Stomach smooth muscle (tissue), 2 donors: ENCODE results near the gene SMTNL1.
A peak's percentile ranks its signal among the peaks of the same experiment; 100 is the strongest.
"Not testable (repeated sequence)": the region's sequence is repeated elsewhere in the genome, so short reads cannot be mapped to it uniquely, and the experiment has no call there.

Source experiments
- H3K27ac ChIP-seq: one replicate; pipeline ENCODE4 v1.7.0; 2013; ENCODE audit warnings: mild to moderate bottlenecking, low read length, inconsistent platforms
- H3K27me3 ChIP-seq, 2 donors: one replicate each; pipeline ENCODE4 v1.7.0; 2013; ENCODE audit warnings: low read length in 2 of 2; ENCODE audit not compliant: insufficient read depth in 2 of 2, control insufficient read depth in 1 of 2
- H3K36me3 ChIP-seq, 2 donors: one replicate each; pipeline ENCODE4 v1.7.0; 2013; ENCODE audit warnings: low read length in 2 of 2; ENCODE audit not compliant: control insufficient read depth in 2 of 2, insufficient read depth in 2 of 2
- H3K4me1 ChIP-seq: one replicate; pipeline ENCODE4 v1.7.0; 2013; ENCODE audit warnings: low read length; ENCODE audit not compliant: control insufficient read depth, insufficient read depth
- H3K4me3 ChIP-seq, 2 donors: one replicate each; pipeline ENCODE4 v1.7.0; 2013; ENCODE audit warnings: low read length in 2 of 2
- H3K9ac ChIP-seq, 2 donors: one replicate each; pipeline ENCODE4 v1.7.0; 2013; ENCODE audit warnings: low read length in 2 of 2, mild to moderate bottlenecking in 1 of 2
- H3K9me3 ChIP-seq, 2 donors: one replicate each; pipeline ENCODE4 v1.7.0; 2013; ENCODE audit warnings: low read length in 2 of 2; ENCODE audit not compliant: control insufficient read depth in 2 of 2
- donor health status: healthy.
- donor health status: Pancreatic carcinoma.

Gene SMTNL1

DNA sequence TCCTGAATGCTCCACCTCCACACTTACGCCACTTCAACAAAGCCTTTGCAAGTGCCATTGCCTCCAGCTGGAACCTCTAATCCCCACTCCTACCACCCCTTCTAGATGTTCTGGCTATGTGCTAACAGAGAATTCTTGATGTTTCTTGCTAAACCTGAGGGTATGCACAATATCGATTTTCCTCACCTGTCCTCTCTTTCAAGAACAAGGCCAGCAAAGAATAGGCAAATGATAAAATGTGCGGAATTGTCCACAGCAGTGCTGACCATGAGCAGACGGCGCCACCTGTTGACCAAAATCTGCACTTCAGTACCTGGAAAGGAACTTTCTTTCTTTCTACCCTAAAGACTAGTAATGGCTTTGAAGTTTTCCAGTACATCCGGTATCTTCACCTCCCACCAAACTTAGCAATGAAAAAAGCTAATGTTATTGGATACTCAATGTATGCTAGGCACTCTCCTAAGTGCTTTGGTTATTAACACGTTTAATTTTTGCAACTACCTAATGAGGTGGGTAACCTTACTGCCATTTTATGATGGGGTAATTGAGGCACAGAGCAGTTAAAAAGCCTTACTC lies 10.3 kb upstream of the SMTNL1 start:
- no peak overlapping the region for H3K27ac ChIP-seq
- no peak overlapping the region for H3K4me3 ChIP-seq
- H3K27me3 ChIP-seq: no peaks in the 10 kb centered on the region
- peaks cover 8 to 10% of the 10 kb centered on the region in 2 donors for H3K36me3 ChIP-seq
- H3K9ac ChIP-seq: no peak overlapping the region
- no peaks in the 10 kb centered on the region for H3K9me3 ChIP-seq
- H3K4me1 ChIP-seq: peaks cover 19% of the 10 kb centered on the region

DNA sequence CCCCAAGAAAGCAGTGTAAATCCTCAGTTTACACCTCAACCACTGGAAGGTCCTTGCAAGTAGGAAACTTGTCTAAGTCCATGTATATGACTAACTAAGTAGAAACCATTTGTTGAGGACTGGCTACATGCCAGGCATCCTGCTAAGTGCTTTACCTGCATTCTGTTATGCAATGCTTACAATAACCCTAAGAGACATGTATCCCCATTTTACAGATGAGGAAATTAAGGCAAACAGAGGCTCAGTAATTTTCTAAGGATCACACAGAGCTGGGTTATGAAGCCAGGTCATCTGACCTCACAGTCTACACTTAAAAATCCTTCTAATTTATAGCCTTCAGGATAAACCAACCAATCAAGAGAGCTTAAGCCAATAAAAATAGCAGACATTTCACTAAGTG lies 8.4 kb upstream of the SMTNL1 start:
- Histone ChIP-seq H3K4me3 (no peak overlapping the region), H3K4me1 (peaks cover 19% of the 10 kb centered on the region), H3K9me3 (no peaks in the 10 kb centered on the region), H3K36me3 (peaks cover 8 to 10% of the 10 kb centered on the region in 2 donors), H3K27ac (no peak overlapping the region), H3K27me3 (no peaks in the 10 kb centered on the region), H3K9ac (no peak overlapping the region)

DNA sequence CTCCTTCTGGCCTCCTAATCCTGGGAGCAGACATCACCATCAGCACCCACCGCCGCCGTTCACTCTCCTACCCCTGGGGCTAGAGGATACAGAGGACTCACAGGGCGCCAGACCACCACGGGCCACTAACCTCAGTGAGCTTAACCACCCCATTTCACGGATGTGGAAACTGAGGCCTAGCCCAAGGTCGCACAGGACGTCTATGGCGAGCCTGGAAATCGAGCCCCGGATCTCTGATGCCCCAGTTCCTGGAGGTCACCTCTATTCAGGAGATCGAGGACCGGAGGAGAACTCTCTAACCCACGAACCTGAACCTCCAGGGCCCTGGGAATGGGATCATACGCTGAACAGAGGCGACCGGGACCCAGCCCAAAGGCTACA lies 7.2 kb upstream of the SMTNL1 start:
- peaks cover 8 to 10% of the 10 kb centered on the region in 2 donors for H3K36me3 ChIP-seq
- H3K27ac ChIP-seq: peak overlapping the region; percentile 46

DNA sequence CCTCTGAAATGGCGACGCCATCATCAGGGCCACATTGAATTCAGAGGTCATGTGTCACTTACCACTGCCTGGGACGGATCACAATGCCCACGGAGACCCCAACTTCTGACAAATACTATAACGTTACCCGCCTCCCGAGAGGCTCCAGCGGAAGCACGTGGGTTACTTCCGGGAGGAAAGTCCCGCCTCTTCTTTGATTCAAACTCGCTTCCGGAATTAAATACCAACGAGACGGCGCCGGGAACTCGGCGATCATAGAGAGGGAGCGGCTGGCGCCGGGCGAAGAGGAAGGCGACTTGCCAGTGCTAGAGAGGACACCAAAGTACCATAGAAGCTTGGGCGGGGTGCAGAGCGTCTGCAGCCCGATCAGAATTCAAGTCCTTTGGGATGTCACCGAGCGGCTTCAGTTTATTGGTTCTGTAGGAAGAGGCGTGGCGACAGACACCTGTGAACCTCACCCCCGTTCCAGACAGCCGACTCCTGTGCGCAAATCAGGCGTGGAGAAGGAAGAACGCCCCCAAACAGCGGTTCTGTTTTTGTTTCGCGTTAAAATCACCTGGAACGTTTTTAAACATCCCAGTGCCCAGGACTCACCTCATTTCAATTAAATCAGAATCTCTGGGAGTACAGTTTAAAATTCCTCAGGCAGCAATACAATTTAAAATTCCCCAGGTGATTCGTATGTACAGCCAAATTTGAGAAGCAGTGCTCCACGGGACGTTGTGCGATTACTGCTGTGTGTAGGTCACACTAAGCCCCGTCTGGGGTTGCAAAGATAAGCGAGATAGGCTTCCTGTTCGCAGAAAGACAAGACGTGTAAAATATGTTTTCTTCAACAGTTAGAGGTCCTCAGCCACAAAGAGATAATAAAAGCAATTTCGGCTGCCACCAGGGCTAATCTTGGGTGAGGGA lies 6.5 kb upstream of the SMTNL1 start, which contains the start of gene TIMM10:
Gene TIMM10 (minus strand): TSS at position 159 of the 912 bp plus-strand sequence. CDS start 565 bp downstream, outside the sequence.
- Histone ChIP-seq H3K4me1 (peaks cover 19% of the 10 kb centered on the region), H3K27ac (peak within 1 kb of the TSS; percentile 49), H3K9ac (peak within 1 kb of the TSS; percentile 94), H3K36me3 (peaks cover 8 to 10% of the 10 kb centered on the region in 2 donors), H3K9me3 (no peaks in the 10 kb centered on the region), H3K4me3 (peak within 1 kb of the TSS; percentile 93 to 96), H3K27me3 (no peaks in the 10 kb centered on the region)

More for the DNA sequence above, 7.2 kb upstream of the SMTNL1 start:
- peak overlapping the region; percentile 93 to 96 for H3K4me3 ChIP-seq
- H3K27me3 ChIP-seq: no peaks in the 10 kb centered on the region
- peak overlapping the region; percentile 94 for H3K9ac ChIP-seq
- no peaks in the 10 kb centered on the region for H3K9me3 ChIP-seq
- H3K4me1 ChIP-seq: peaks cover 19% of the 10 kb centered on the region

DNA sequence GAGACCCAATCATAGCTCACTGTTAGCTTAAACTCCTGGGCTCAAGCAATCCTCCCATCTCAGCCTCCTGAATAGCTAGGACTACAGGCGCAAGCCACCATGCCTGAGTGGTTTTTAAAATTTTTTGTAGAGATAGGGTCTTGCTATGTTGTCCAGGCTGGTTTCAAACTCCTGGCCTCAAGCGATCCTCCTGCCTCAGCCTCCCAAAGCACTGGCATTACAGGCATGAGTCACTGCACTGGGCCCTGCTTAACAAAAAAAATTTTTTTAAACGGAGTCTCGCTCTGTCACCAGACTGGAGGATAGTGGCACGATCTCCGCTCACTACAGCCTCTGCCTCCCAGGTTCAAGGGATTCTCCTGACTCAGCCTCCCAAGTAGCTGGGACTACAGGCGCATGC lies 2.9 kb upstream of the SMTNL1 start:
- not testable (repeated sequence) for H3K4me3 ChIP-seq, H3K9me3 ChIP-seq, H3K36me3 ChIP-seq, H3K9ac ChIP-seq, H3K27ac ChIP-seq, H3K27me3 ChIP-seq
- peaks cover 17% of the 10 kb centered on the region for H3K4me1 ChIP-seq

DNA sequence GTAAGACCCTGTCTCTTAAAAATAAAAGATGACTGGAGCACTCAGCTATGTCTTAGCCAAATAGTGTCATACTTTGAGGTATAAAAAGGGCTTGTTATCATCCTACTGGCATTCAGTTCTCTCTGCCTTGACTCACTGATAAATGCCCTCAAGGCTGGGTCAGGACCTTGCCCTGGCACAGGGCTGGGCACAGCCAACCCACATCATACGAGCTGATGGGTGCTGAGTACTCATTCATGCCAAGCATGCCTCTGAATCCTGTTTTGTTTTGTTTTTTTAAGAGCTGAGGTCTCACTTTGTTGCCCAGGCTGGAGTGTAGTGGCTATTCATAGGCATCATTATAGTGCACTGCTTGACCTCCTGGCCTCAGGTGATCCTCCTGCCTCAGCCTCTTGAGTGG lies 1.9 kb downstream of the SMTNL1 start:
- H3K9ac ChIP-seq: no peak overlapping the region
- no peak overlapping the region for H3K4me3 ChIP-seq
- no peaks in the 10 kb centered on the region for H3K36me3 ChIP-seq
- no peaks in the 10 kb centered on the region for H3K9me3 ChIP-seq
- H3K4me1 ChIP-seq: no peaks in the 10 kb centered on the region
- H3K27me3 ChIP-seq: no peaks in the 10 kb centered on the region
- no peak overlapping the region for H3K27ac ChIP-seq

DNA sequence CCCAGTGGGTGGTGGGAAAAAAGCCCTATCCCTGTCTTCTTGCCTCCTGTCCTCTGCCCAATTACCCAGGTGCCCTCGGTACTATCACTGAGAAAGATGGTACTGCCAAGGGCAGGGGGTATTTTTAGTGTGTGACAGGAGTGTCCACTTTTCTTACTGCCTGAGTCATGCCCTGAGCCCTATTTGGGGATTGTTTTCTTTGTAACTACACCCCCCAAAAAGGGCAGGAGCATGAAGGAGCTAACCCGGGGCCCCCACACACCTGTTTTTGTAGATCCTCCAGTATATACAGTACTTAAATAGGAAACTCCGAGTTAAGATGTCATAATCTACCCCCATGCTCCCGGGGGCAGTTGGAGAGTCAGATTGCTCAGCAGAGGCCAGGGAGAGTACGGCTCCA lies 3.8 kb downstream of the SMTNL1 start:
- Histone ChIP-seq H3K27ac (no peak overlapping the region), H3K4me3 (no peak overlapping the region), H3K9ac (no peak overlapping the region), H3K4me1 (no peaks in the 10 kb centered on the region), H3K36me3 (no peaks in the 10 kb centered on the region), H3K27me3 (no peaks in the 10 kb centered on the region), H3K9me3 (no peaks in the 10 kb centered on the region)

DNA sequence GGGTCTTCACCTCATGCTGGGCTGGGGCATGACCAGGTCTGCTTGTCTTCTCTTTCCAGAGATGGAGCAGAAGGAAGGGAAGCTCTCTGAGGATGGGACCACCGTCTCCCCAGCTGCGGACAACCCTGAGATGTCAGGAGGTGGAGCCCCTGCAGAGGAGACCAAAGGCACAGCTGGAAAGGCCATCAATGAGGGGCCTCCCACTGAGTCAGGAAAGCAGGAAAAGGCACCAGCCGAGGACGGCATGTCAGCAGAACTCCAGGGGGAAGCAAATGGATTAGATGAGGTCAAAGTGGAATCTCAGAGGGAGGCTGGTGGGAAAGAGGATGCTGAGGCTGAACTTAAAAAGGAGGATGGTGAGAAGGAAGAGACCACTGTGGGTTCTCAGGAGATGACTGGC lies 5.2 kb downstream of the SMTNL1 start:
- Histone ChIP-seq H3K9ac (no peak overlapping the region), H3K36me3 (no peaks in the 10 kb centered on the region), H3K4me1 (no peaks in the 10 kb centered on the region), H3K27me3 (no peaks in the 10 kb centered on the region), H3K4me3 (no peak overlapping the region), H3K27ac (no peak overlapping the region), H3K9me3 (no peaks in the 10 kb centered on the region)

DNA sequence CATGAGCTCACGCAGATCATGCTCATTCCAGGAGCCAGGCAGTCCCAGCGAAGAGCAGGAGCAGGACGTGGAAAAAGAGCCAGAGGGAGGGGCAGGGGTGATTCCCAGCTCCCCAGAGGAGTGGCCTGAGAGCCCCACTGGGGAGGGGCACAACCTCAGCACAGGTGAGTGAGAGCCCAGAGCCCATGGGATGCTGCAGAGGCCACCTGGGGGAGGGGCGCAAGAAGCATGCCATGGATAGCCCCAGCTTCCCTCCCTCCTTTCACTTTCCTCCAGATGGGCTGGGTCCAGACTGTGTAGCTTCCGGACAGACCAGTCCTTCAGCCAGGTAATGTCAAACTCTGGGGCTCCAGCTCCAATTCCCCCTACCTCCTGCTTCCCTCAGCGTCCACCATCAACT lies 6.2 kb downstream of the SMTNL1 start:
- no peaks in the 10 kb centered on the region for H3K9me3 ChIP-seq
- no peaks in the 10 kb centered on the region for H3K27me3 ChIP-seq
- no peaks in the 10 kb centered on the region for H3K4me1 ChIP-seq
- no peak overlapping the region for H3K27ac ChIP-seq
- H3K9ac ChIP-seq: no peak overlapping the region
- no peak overlapping the region for H3K4me3 ChIP-seq
- H3K36me3 ChIP-seq: no peaks in the 10 kb centered on the region

DNA sequence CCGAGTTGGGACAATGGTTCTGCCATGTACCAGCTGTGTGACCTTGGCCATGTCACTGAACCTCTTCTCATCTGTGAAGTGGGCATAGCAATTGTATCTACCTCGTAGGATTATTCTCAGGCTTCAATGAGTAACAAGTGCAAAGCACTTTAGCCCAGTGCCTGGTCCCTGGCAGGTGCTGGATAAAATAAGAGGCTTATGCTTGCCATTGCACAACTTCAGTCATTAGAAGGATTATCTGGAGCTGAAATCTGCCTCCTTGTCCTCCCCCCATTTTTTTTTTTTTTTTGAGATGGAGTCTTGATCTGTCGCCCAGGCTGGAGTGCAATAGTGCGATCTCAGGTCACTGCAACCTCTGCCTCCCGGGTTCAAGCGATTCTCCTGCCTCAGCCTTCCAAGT lies 7.2 kb downstream of the SMTNL1 start:
- no peak overlapping the region for H3K9ac ChIP-seq
- H3K4me3 ChIP-seq: no peak overlapping the region
- no peaks in the 10 kb centered on the region for H3K9me3 ChIP-seq
- peaks cover 0 to 1% of the 10 kb centered on the region in 2 donors for H3K36me3 ChIP-seq
- H3K4me1 ChIP-seq: no peaks in the 10 kb centered on the region
- no peaks in the 10 kb centered on the region for H3K27me3 ChIP-seq
- no peak overlapping the region for H3K27ac ChIP-seq

DNA sequence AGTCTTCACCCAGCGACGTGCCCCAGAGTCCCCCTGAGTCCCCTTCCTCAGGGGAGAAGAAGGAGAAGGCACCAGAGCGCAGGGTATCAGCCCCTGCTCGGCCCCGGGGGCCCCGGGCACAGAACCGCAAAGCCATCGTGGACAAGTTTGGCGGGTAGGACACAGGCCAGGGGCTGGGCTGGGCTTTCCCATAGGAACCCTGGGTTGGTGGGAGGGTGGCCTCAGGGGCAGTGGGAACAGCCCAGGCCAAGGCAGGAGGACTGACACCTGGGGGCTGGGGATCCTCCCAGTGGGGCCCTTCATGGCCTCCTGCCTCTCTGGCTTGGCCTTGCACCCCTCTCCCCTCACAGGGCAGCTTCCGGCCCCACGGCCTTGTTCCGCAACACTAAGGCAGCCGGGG lies 8.5 kb downstream of the SMTNL1 start:
- no peak overlapping the region for H3K4me3 ChIP-seq
- H3K9ac ChIP-seq: no peak overlapping the region
- H3K4me1 ChIP-seq: no peaks in the 10 kb centered on the region
- no peak overlapping the region for H3K27ac ChIP-seq
- H3K27me3 ChIP-seq: no peaks in the 10 kb centered on the region
- H3K9me3 ChIP-seq: no peaks in the 10 kb centered on the region
- H3K36me3 ChIP-seq: peaks cover 4 to 12% of the 10 kb centered on the region in 2 donors
